PC-9 (cell line): ENCODE data around the gene MEF2C. TPM values are rescaled to one million over a fixed set of nuclear protein-coding genes. Genes with fewer than 3 reads are reported as not detected.

ENCODE experiments used
- BruUV-seq: library from RNA; stranded (reverse); fragments of 400-500 nt; replicated peaks from 2 replicates; lab custom pipeline; 2021; lab: Mats Ljungman, UMichigan
- CTCF ChIA-PET: fragments of 300-600 bp; sonication (Branson Sonifier 250); formaldehyde crosslinking; loops from one replicate; lab custom pipeline; 2022; ENCODE audit warnings: antibody characterized with exemption; lab: Charles Lee
- POLR2A ChIA-PET: fragments of 300-600 bp; sonication (Branson Sonifier 250); formaldehyde crosslinking; loops from one replicate; lab custom pipeline; 2022; ENCODE audit warnings: antibody characterized with exemption; ENCODE audit not compliant: unreplicated experiment; lab: Charles Lee
- DNase-seq, 2 experiments: peaks; one replicate each; pipeline versions ENCODE4 v3.0.0 to v3.0.0-alpha.2; 2015 to 2022; ENCODE audit warnings: mixed read lengths in 1 of 2
- H2AFZ ChIP-seq: fragments of 200-600 bp; sonication (generic); 2 replicates; pipeline ENCODE4 v1.8.1; 2017; ENCODE audit warnings: antibody characterized with exemption
- H3F3A ChIP-seq: fragments of 200-600 bp; sonication (generic); 2 replicates; pipeline ENCODE4 v1.8.1; 2017; ENCODE audit warnings: antibody characterized with exemption, mild to moderate bottlenecking, low read depth; ENCODE audit not compliant: insufficient read depth
- H3K27ac ChIP-seq: fragments of 200-600 bp; sonication (generic); 2 replicates; pipeline ENCODE4 v1.6.1; 2016; ENCODE audit warnings: mixed run types
- H3K27me3 ChIP-seq: fragments of 200-600 bp; sonication (generic); 2 replicates; pipeline ENCODE4 v1.6.1; 2016; ENCODE audit warnings: low read depth, mixed run types; ENCODE audit not compliant: insufficient read depth
- H3K36me3 ChIP-seq: fragments of 200-600 bp; sonication (generic); 2 replicates; pipeline ENCODE4 v1.6.1; 2016; ENCODE audit warnings: low read depth, mixed run types
- H3K4me1 ChIP-seq: fragments of 200-600 bp; sonication (generic); replicated peaks from 2 replicates; pipeline ENCODE4 v1.6.1; 2016; ENCODE audit warnings: mixed run types; ENCODE audit not compliant: insufficient read depth
- H3K4me2 ChIP-seq: fragments of 200-600 bp; sonication (generic); 2 replicates; pipeline ENCODE4 v1.6.1; 2017; ENCODE audit warnings: mixed run types
- H3K4me3 ChIP-seq: fragments of 200-600 bp; sonication (generic); 2 replicates; pipeline ENCODE4 v1.6.1; 2016; ENCODE audit warnings: mixed run types
- H3K79me2 ChIP-seq: fragments of 200-600 bp; sonication (generic); 2 replicates; pipeline ENCODE4 v1.6.1; 2017; ENCODE audit warnings: low read depth, mixed run types
- H3K9me2 ChIP-seq: fragments of 200-600 bp; sonication (generic); 2 replicates; pipeline ENCODE4 v1.8.1; 2017; ENCODE audit warnings: mild to moderate bottlenecking; ENCODE audit not compliant: insufficient read depth
- H3K9me3 ChIP-seq: fragments of 200-600 bp; sonication (generic); 2 replicates; pipeline ENCODE4 v1.8.1; 2016; ENCODE audit warnings: low read depth; ENCODE audit not compliant: insufficient read depth
- H4K20me1 ChIP-seq: fragments of 200-600 bp; sonication (generic); 2 replicates; pipeline ENCODE4 v1.8.1; 2017; ENCODE audit not compliant: insufficient read depth
- CTCF ChIP-seq: fragments of 200-600 bp; sonication (generic); conservative IDR thresholded peaks from 2 replicates; pipeline ENCODE4 v1.6.1; 2017; ENCODE audit warnings: mixed run types, antibody characterized with exemption, mild to moderate bottlenecking, moderate library complexity
- EZH2 ChIP-seq: fragments of 200-600 bp; sonication (generic); IDR thresholded peaks from 2 replicates; pipeline ENCODE4 v1.8.0; 2017; ENCODE audit warnings: antibody characterized with exemption, low read depth
- intact Hi-C: fragments of 100-400 bp; cut with micrococcal nuclease; formaldehyde crosslinking; loops from one replicate; pipeline ENCODE4 v1.10.0; 2022; ENCODE audit not compliant: unreplicated experiment
- total RNA-seq: library from RNA; stranded (reverse); gene quantifications from 2 replicates; pipeline ENCODE4 v1.2.3, GENCODE V29; 2021

Gene MEF2C
- total RNA-seq, 1 experiment from 2014 or later = 2.5 TPM

GRCh38 chr5:88687373-88687911 lies 195.5 kb downstream of the MEF2C start:
- CTCF ChIA-PET = no interaction called here
- no TSS peak for BruUV-seq

GRCh38 chr5:88686726-88687125 lies 196.3 kb downstream of the MEF2C start:
- H3K36me3 ChIP-seq = no peaks in the 10 kb centered on the region
- no peaks in the 10 kb centered on the region for H3K27me3 ChIP-seq
- no peak overlapping the region for H2AFZ ChIP-seq
- no peaks in the 10 kb centered on the region for H3K9me2 ChIP-seq
- CTCF ChIA-PET = no interaction called here
- no peaks in the 10 kb centered on the region for H3F3A ChIP-seq
- POLR2A ChIA-PET = no interaction called here
- intact Hi-C loops = no loop called here
- H3K79me2 ChIP-seq = no peaks in the 10 kb centered on the region
- H3K4me2 ChIP-seq = no peak overlapping the region
- peaks cover 7% of the 10 kb centered on the region for H3K4me1 ChIP-seq
- H3K9me3 ChIP-seq = no peaks in the 10 kb centered on the region
- TF ChIP-seq EZH2 (no peak), CTCF (no peak)
- no peaks in the 10 kb centered on the region for H4K20me1 ChIP-seq
- no peak for DNase-seq
- no peak overlapping the region for H3K4me3 ChIP-seq
- no peak overlapping the region for H3K27ac ChIP-seq
- no TSS peak for BruUV-seq

More at GRCh38 chr5:88687373-88687911, 195.5 kb downstream of the MEF2C start:
- Histone ChIP-seq H3K27ac (no peak overlapping the region), H3K9me2 (no peaks in the 10 kb centered on the region), H4K20me1 (no peaks in the 10 kb centered on the region), H3K79me2 (no peaks in the 10 kb centered on the region), H3K27me3 (no peaks in the 10 kb centered on the region), H3K4me3 (no peak overlapping the region), H3K4me1 (peaks cover 13% of the 10 kb centered on the region), H3K36me3 (no peaks in the 10 kb centered on the region), H3F3A (no peaks in the 10 kb centered on the region), H2AFZ (no peak overlapping the region), H3K4me2 (no peak overlapping the region), H3K9me3 (no peaks in the 10 kb centered on the region)
- POLR2A ChIA-PET = no interaction called here
- DNase-seq = no peak
- intact Hi-C loops = no loop called here
- TF ChIP-seq EZH2 = no peak
- TF ChIP-seq CTCF = no peak

- no TSS peak for BruUV-seq
- Histone ChIP-seq H3K27ac (no peak overlapping the region), H3K4me3 (no peak overlapping the region), H3K4me2 (no peak overlapping the region), H3K27me3 (no peaks in the 10 kb centered on the region), H2AFZ (no peak overlapping the region), H4K20me1 (no peaks in the 10 kb centered on the region), H3K4me1 (no peaks in the 10 kb centered on the region), H3K79me2 (no peaks in the 10 kb centered on the region), H3K9me3 (no peaks in the 10 kb centered on the region), H3F3A (no peaks in the 10 kb centered on the region), H3K9me2 (no peaks in the 10 kb centered on the region), H3K36me3 (no peaks in the 10 kb centered on the region)
- CTCF ChIA-PET = no interaction called here
- DNase-seq = no peak
- intact Hi-C loops = no loop called here
- TF ChIP-seq CTCF (no peak), EZH2 (no peak)
- POLR2A ChIA-PET = no interaction called here
Observed at GRCh38 chr5:88685591-88686541, 197.1 kb downstream of the MEF2C start.
